HPDE6-E6E7 (cell line): Measurements from ENCODE around the gene SLC38A6.

Experiments used
- DNase-seq: peaks from one replicate; pipeline ENCODE4 v3.0.0; 2011; ENCODE audit warnings: missing footprints; ENCODE audit errors: extremely low spot score

The SLC38A6 gene

GRCh38 chr14:60977847-60978246 lies 3.2 kb upstream of the SLC38A6 start:
- no peak for DNase-seq

- peak; percentile 35 for DNase-seq
Measured at GRCh38 chr14:60981633-60982455, 799 bp downstream of the SLC38A6 start.

GRCh38 chr14:60984196-60984595 lies 3.2 kb downstream of the SLC38A6 start:
- no peak for DNase-seq

- DNase-seq, result no peak
Measured at GRCh38 chr14:60986500-60986899, 5.5 kb downstream of the SLC38A6 start.

GRCh38 chr14:60989599-60989998 lies 8.6 kb downstream of the SLC38A6 start:
- no peak for DNase-seq

GRCh38 chr14:60998617-60999016 lies 17.6 kb downstream of the SLC38A6 start:
- DNase-seq, result no peak

GRCh38 chr14:60999536-60999935 lies 18.5 kb downstream of the SLC38A6 start:
- no peak for DNase-seq

GRCh38 chr14:61003571-61003970 lies 22.5 kb downstream of the SLC38A6 start:
- no peak for DNase-seq

GRCh38 chr14:61019537-61019936 lies 38.5 kb downstream of the SLC38A6 start:
- DNase-seq, result no peak

GRCh38 chr14:61025251-61026223 lies 44.5 kb downstream of the SLC38A6 start:
- DNase-seq, result peak; percentile 9

GRCh38 chr14:61026526-61026925 lies 45.5 kb downstream of the SLC38A6 start:
- DNase-seq, result no peak

GRCh38 chr14:61031026-61031425 lies 50.0 kb downstream of the SLC38A6 start:
- DNase-seq, result no peak

GRCh38 chr14:61033054-61033453 lies 52.0 kb downstream of the SLC38A6 start:
- no peak for DNase-seq

- DNase-seq, result no peak
Measured at GRCh38 chr14:61033855-61034254, 52.8 kb downstream of the SLC38A6 start.

- no peak for DNase-seq
Measured at GRCh38 chr14:61034416-61035120, 53.5 kb downstream of the SLC38A6 start.

- no peak for DNase-seq
Measured at GRCh38 chr14:61037215-61037614, 56.2 kb downstream of the SLC38A6 start.

GRCh38 chr14:61041704-61042103 lies 60.7 kb downstream of the SLC38A6 start:
- no peak for DNase-seq

GRCh38 chr14:61042220-61042619 lies 61.2 kb downstream of the SLC38A6 start:
- DNase-seq, result no peak

GRCh38 chr14:61043506-61043905 lies 62.5 kb downstream of the SLC38A6 start:
- no peak for DNase-seq

- DNase-seq, result no peak
Measured at GRCh38 chr14:61047021-61047420, 66.0 kb downstream of the SLC38A6 start.

- no peak for DNase-seq
Measured at GRCh38 chr14:61048640-61049039, 67.6 kb downstream of the SLC38A6 start.

- no peak for DNase-seq
Measured at GRCh38 chr14:61050417-61050816, 69.4 kb downstream of the SLC38A6 start.
